Gastroesophageal sphincter (tissue), 3 donors: Measurements from ENCODE around the gene MSX1.

Experiments
- EP300 ChIP-seq: sonication (generic); formaldehyde crosslinking; IDR thresholded peaks from one replicate; pipeline ENCODE4 v1.6.1; 2017; ENCODE audit warnings: antibody characterized with exemption, mild to moderate bottlenecking
- POLR2A ChIP-seq, 2 donors: fragments of 450-650 bp; IDR thresholded peaks; one replicate each; pipeline ENCODE4 v1.6.1; 2017; ENCODE audit warnings: antibody characterized with exemption in 2 of 2, mild to moderate bottlenecking in 2 of 2, moderate library complexity in 1 of 2
- TF ChIP-seq, protein P1 (sequence below), 4 experiments: fragments of 200-600 bp in 2 of 4; fragments of 450-650 bp in 2 of 4; sonication (generic) in 1 of 4; IDR thresholded peaks; one replicate each; pipeline ENCODE4 v1.5.1; 2017 to 2019; ENCODE audit warnings: antibody characterized with exemption in 4 of 4, mild to moderate bottlenecking in 2 of 4, moderate library complexity in 2 of 4

DNA sequence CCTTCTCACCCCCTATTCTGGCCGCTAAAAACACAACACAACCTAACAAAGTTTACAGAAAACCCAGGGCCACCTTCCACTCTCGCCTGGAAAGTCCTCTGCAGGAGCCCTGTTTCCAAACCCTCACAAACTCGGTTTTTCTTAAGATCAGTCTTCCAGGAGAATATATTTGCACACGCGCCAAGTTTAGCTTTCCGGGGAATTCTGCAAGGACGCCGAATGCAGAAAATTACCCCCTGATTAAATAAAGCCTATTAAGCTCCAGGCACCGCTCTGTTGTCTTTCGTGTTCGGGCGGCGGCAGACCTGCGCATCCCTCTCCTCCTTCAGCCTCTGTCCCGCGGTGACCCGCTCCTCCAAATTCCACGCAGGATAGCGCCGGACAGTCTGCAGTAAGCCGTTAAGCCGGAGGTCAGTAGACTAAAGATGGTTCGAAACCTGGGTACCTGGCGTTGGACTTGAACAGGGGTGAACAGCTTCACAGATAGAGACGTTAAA, 5.0 kb downstream of the MSX1 start:
- TF ChIP-seq, protein P1, sequence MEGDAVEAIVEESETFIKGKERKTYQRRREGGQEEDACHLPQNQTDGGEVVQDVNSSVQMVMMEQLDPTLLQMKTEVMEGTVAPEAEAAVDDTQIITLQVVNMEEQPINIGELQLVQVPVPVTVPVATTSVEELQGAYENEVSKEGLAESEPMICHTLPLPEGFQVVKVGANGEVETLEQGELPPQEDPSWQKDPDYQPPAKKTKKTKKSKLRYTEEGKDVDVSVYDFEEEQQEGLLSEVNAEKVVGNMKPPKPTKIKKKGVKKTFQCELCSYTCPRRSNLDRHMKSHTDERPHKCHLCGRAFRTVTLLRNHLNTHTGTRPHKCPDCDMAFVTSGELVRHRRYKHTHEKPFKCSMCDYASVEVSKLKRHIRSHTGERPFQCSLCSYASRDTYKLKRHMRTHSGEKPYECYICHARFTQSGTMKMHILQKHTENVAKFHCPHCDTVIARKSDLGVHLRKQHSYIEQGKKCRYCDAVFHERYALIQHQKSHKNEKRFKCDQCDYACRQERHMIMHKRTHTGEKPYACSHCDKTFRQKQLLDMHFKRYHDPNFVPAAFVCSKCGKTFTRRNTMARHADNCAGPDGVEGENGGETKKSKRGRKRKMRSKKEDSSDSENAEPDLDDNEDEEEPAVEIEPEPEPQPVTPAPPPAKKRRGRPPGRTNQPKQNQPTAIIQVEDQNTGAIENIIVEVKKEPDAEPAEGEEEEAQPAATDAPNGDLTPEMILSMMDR (IDR thresholded peaks at IDR 0.05) = no peak
- TF ChIP-seq EP300 (no peak), POLR2A (IDR thresholded peaks at IDR 0.05) (no peak)
